Neural cell (in vitro differentiated cells): ENCODE measurements around the gene ATP8B4.

Experiments used
- EP300 ChIP-seq: fragments of 450-650 bp; conservative IDR thresholded peaks from 2 replicates; pipeline ENCODE4 v1.6.1; 2014; ENCODE audit warnings: antibody characterized with exemption, mild to moderate bottlenecking, moderate library complexity; ENCODE audit not compliant: poor library complexity, severe bottlenecking
- EZH2 ChIP-seq: fragments of 200-600, 300-800 bp; shearing (Covaris generic), sonication (generic); IDR thresholded peaks from 2 replicates; pipeline ENCODE4 v1.6.1; 2014; ENCODE audit warnings: antibody characterized with exemption, low read length, borderline replicate concordance, mild to moderate bottlenecking; ENCODE audit not compliant: insufficient read depth, poor library complexity, severe bottlenecking
- REST ChIP-seq: IDR thresholded peaks from 2 replicates; pipeline ENCODE4 v1.6.1; 2012; ENCODE audit warnings: borderline replicate concordance
- TF ChIP-seq, protein P1 (sequence below): fragments of 450-650 bp; IDR thresholded peaks from 2 replicates; pipeline ENCODE4 v1.5.1; 2014; ENCODE audit warnings: antibody characterized with exemption, mild to moderate bottlenecking, moderate library complexity; ENCODE audit not compliant: poor library complexity, severe bottlenecking

DNA sequence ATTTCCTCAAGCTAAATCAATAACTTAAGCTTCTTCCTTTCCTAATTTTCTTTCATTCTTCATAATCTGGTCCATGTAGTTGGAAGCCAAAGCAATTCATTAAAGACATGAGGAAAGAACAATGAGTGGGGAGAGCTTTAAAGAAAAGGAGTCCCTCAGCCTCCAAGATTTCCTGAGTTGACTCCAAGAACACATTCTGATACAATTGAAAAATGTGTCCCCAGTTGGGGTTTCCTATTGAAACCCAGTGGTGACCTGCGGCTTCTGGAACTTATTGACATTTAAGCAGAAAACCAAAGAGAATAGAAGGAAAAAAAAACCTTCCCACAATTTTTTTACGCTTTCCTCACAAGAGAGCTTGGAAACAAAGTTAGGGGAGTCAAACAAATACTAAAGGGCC lies 37.0 kb downstream of the ATP8B4 start:
- TF ChIP-seq, protein P1, sequence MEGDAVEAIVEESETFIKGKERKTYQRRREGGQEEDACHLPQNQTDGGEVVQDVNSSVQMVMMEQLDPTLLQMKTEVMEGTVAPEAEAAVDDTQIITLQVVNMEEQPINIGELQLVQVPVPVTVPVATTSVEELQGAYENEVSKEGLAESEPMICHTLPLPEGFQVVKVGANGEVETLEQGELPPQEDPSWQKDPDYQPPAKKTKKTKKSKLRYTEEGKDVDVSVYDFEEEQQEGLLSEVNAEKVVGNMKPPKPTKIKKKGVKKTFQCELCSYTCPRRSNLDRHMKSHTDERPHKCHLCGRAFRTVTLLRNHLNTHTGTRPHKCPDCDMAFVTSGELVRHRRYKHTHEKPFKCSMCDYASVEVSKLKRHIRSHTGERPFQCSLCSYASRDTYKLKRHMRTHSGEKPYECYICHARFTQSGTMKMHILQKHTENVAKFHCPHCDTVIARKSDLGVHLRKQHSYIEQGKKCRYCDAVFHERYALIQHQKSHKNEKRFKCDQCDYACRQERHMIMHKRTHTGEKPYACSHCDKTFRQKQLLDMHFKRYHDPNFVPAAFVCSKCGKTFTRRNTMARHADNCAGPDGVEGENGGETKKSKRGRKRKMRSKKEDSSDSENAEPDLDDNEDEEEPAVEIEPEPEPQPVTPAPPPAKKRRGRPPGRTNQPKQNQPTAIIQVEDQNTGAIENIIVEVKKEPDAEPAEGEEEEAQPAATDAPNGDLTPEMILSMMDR, result no peak
- no peak for TF ChIP-seq EZH2
- no peak for TF ChIP-seq EP300
- TF ChIP-seq REST, result no peak
